ENCODE measurements around the gene CLASP2.

The CLASP2 gene

DNA sequence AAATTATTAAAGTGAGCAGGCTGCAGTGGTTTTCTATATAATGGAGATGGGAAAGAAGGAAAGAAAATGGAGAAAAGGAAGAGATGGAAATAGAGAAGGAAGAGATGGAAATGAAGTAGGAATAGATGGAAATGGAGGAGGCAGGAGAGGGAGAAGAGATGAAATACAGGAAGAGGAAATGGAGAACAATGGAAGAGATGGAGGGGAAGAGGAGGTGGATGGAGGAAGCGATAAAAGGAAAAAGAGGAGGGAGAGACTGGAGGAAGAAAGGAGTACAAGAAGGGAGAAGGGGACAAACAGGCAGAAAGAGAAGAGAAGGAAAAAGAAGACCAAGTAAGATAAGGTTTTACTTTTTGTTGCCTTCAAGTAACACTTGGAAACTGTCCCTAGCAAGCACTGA, 67.6 kb downstream of the CLASP2 start:
- Histone ChIP-seq H3K27ac (ENCODE audit: low read depth, low read length) (no peak overlapping the region), H3K4me1 (ENCODE audit: control insufficient read depth, insufficient read depth, low read length) (peaks cover 6% of the 10 kb centered on the region), H3K4me3 (ENCODE audit: low read length) (no peak overlapping the region), H3K9ac (ENCODE audit: low read length) (no peak overlapping the region), H3K36me3 (ENCODE audit: control insufficient read depth, insufficient read depth, low read length) (no peaks in the 10 kb centered on the region), H3K27me3 (ENCODE audit: control insufficient read depth, insufficient read depth, low read length) (no peaks in the 10 kb centered on the region)

DNA sequence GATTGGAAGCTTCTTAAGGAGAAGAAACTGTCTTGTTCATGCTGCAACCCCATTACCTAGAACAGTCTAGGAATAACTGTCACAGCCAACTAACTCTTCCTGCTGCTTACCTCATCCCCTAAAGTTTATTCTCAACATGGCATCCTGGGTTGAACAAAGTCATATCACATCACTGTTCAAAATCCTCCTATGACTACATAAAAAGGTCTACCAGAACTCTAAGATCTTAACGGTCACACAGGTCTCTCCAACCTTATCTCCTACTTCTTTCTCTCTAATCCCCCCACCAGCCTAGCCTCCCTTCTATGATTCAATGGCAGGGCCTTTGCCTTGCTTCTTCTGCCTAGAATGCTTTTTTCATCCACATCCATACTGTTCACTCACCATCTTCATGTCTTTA, 69.3 kb downstream of the CLASP2 start:
- H3K9ac ChIP-seq (ENCODE audit: low read length), result no peak overlapping the region
- H3K27ac ChIP-seq (ENCODE audit: low read depth, low read length), result no peak overlapping the region
- no peak overlapping the region for H3K4me3 ChIP-seq (ENCODE audit: low read length)
- no peaks in the 10 kb centered on the region for H3K27me3 ChIP-seq (ENCODE audit: control insufficient read depth, insufficient read depth, low read length)
- peaks cover 4% of the 10 kb centered on the region for H3K4me1 ChIP-seq (ENCODE audit: control insufficient read depth, insufficient read depth, low read length)
- no peaks in the 10 kb centered on the region for H3K36me3 ChIP-seq (ENCODE audit: control insufficient read depth, insufficient read depth, low read length)

DNA sequence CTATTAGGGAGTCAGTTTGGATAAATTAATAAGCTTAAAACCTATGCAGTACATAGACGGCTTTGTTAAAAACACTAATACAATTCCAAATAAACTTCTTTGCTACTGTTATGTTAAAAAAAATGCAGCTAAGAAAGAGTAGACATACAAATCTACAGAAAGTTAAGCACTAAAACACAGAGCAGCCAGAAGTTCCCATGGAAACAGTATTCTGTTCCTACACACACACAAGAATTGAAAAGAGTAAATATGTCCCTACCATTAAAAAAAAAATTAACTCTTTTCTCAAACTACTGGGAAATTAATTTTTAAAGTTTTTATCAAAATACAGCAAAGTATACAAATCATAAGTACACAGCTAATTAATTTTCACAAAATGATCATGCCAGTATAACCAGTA, 71.6 kb downstream of the CLASP2 start:
- Histone ChIP-seq H3K27ac (ENCODE audit: low read depth, low read length) (no peak overlapping the region), H3K36me3 (ENCODE audit: control insufficient read depth, insufficient read depth, low read length) (no peaks in the 10 kb centered on the region), H3K9ac (ENCODE audit: low read length) (no peak overlapping the region), H3K27me3 (ENCODE audit: control insufficient read depth, insufficient read depth, low read length) (no peaks in the 10 kb centered on the region), H3K4me3 (ENCODE audit: low read length) (no peak overlapping the region), H3K4me1 (ENCODE audit: control insufficient read depth, insufficient read depth, low read length) (peaks cover 4% of the 10 kb centered on the region)

DNA sequence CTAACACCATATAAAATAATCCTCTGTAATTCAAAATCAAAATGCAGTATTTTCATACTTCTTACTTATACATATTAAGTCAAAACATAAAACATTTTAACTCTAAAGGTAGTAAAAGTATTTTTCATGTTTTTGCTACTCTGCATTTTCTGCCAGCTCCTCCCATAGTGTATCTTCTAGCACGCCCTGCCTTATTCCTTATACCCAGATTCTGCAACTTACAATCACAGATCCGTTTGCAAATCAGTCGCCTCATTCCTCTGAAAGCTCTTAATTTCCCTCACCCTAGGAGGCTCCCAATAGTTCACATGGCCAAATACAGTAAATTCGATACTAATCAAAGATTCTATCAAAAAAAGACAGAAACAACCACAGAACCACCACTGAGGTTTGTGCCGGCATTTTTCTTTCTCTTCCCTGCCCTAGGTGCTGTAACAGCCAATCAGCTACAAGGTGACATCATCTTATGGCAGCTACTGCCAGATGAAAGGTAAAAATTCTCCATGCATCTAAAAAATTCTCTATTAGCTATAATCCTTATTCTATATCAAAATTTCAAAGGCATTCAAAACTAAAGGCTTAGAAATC, 72.9 kb downstream of the CLASP2 start:
- no peak overlapping the region for H3K9ac ChIP-seq (ENCODE audit: low read length)
- H3K4me3 ChIP-seq (ENCODE audit: low read length), result peak overlapping the region; percentile 55
- no peak overlapping the region for H3K27ac ChIP-seq (ENCODE audit: low read depth, low read length)
- no peaks in the 10 kb centered on the region for H3K27me3 ChIP-seq (ENCODE audit: control insufficient read depth, insufficient read depth, low read length)
- no peaks in the 10 kb centered on the region for H3K36me3 ChIP-seq (ENCODE audit: control insufficient read depth, insufficient read depth, low read length)
- peaks cover 4% of the 10 kb centered on the region for H3K4me1 ChIP-seq (ENCODE audit: control insufficient read depth, insufficient read depth, low read length)

DNA sequence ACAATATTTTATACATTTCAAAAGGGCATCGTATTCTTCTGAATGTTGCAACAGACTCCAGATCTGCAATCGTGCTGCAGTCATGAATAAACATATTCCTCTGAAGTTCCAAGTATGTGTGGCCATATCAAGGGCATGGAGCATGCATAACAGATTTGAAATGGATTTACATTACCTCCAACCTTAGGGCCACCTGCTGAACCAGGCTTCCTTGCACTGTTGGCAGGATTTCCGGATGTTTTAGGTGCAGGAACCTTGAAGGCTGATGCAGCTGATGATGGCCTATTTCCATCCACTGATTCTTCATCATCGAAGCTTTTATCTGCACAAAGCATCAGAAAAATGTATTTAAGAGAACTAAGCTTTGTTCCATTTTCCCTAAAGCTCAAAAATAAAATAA, 73.5 kb downstream of the CLASP2 start:
- H3K4me1 ChIP-seq (ENCODE audit: control insufficient read depth, insufficient read depth, low read length), result peaks cover 4% of the 10 kb centered on the region
- no peak overlapping the region for H3K4me3 ChIP-seq (ENCODE audit: low read length)
- H3K27ac ChIP-seq (ENCODE audit: low read depth, low read length), result no peak overlapping the region
- no peaks in the 10 kb centered on the region for H3K36me3 ChIP-seq (ENCODE audit: control insufficient read depth, insufficient read depth, low read length)
- no peaks in the 10 kb centered on the region for H3K27me3 ChIP-seq (ENCODE audit: control insufficient read depth, insufficient read depth, low read length)
- H3K9ac ChIP-seq (ENCODE audit: low read length), result no peak overlapping the region

DNA sequence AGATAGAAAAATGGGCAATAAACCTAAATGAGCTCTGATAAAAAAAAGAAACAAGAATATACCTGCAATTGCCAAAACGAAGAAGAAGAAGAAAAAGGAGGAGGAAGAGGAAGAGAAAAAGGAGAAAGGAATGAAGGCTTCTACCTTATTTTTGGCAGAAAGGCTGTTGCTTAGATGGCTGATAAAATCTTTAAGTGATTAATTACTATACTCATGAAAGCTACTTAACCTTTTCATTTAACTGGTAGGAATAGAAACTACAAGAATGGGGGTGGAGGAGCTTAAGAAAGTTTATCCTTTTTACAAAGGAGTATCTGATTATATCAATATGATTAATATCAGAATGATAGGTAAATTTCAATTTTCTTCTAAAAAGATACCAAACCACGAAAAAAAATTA, 75.2 kb downstream of the CLASP2 start:
- Histone ChIP-seq H3K27ac (ENCODE audit: low read depth, low read length) (no peak overlapping the region), H3K36me3 (ENCODE audit: control insufficient read depth, insufficient read depth, low read length) (peaks cover 3% of the 10 kb centered on the region), H3K4me3 (ENCODE audit: low read length) (no peak overlapping the region)

DNA sequence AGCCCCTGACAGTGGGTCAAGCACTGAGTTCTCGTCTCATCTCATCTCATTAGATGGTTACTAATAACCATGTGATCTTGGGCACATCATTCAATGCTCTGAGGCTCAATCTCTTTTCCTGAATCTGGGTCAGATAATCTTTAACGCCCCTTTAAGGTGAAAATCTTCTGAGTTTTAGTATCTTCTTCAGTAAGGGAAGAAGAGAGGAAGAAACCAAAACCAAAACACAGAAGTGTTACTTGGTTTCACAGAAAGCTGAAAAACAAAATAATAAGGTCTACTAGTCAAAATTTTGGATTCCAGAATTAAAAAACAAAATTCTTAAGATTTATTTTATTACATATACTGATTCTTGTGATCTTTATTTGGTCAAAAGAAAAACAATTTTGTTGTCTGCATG, 78.2 kb downstream of the CLASP2 start:
- no peak overlapping the region for H3K27ac ChIP-seq (ENCODE audit: low read depth, low read length)
- H3K9ac ChIP-seq (ENCODE audit: low read length), result no peak overlapping the region

More for the DNA sequence above, 75.2 kb downstream of the CLASP2 start:
- Histone ChIP-seq H3K27me3 (ENCODE audit: control insufficient read depth, insufficient read depth, low read length) (no peaks in the 10 kb centered on the region), H3K9ac (ENCODE audit: low read length) (no peak overlapping the region), H3K4me1 (ENCODE audit: control insufficient read depth, insufficient read depth, low read length) (peaks cover 4% of the 10 kb centered on the region)

DNA sequence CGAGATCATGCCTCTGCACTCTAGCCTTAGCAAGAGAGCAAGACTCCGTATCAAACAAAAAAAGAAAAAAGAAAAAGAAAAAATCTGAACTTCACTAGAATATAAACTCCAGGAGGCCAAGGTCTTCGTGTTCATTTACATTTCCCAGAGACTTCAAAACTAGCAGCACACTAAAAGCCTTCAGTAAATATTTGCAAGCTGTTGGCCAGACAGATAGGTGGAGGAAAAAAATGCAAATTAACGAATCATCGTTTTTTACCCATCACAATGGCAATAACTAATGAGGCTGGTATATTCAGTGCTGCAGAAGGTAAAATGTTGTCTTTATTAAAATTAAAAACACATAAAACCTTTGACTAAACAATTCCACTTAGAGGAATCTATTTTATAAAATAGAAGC, 80.6 kb downstream of the CLASP2 start:
- H3K4me3 ChIP-seq (ENCODE audit: low read length), result no peak overlapping the region
- no peaks in the 10 kb centered on the region for H3K27me3 ChIP-seq (ENCODE audit: control insufficient read depth, insufficient read depth, low read length)
- H3K9ac ChIP-seq (ENCODE audit: low read length), result no peak overlapping the region
- H3K27ac ChIP-seq (ENCODE audit: low read depth, low read length), result no peak overlapping the region
- H3K36me3 ChIP-seq (ENCODE audit: control insufficient read depth, insufficient read depth, low read length), result peaks cover 4% of the 10 kb centered on the region
- H3K4me1 ChIP-seq (ENCODE audit: control insufficient read depth, insufficient read depth, low read length), result no peaks in the 10 kb centered on the region

More for the DNA sequence above, 78.2 kb downstream of the CLASP2 start:
- no peaks in the 10 kb centered on the region for H3K27me3 ChIP-seq (ENCODE audit: control insufficient read depth, insufficient read depth, low read length)
- no peaks in the 10 kb centered on the region for H3K4me1 ChIP-seq (ENCODE audit: control insufficient read depth, insufficient read depth, low read length)
- no peak overlapping the region for H3K4me3 ChIP-seq (ENCODE audit: low read length)
- H3K36me3 ChIP-seq (ENCODE audit: control insufficient read depth, insufficient read depth, low read length), result peaks cover 3% of the 10 kb centered on the region

DNA sequence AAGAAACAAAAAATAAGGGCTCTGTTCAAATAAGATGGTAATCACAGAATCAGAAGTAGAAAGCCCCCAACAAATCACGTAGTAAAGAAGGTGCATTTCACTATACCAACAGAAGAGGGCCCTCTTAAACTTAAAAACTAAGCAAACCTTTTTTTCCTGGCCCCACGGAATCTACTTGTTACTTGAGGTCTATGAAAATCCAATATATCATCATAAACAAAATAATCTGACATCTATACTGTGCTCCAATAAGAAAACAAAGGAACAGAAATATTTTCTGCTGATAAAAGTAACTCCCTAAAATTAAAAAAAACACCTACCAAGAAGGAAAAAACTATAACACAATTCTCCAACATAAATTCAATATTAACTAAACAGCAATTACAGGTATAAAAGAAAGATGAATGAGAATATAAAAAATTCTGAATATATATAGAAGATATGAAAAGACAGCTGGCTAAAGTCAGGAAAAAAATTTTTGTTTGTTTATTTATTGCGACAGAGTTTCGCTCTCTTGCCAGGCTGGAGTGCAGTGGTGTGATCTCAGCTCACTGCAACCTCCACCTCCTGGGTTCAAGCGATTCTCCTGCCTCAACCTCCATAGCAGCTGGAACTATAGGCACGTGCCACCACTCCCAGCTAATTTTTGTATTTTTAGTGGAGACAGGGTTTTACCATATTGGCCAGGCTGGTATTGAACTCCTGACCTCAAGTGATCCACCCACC, 81.8 kb downstream of the CLASP2 start:
- no peaks in the 10 kb centered on the region for H3K27me3 ChIP-seq (ENCODE audit: control insufficient read depth, insufficient read depth, low read length)
- H3K4me3 ChIP-seq (ENCODE audit: low read length), result no peak overlapping the region
- H3K27ac ChIP-seq (ENCODE audit: low read depth, low read length), result no peak overlapping the region
- no peak overlapping the region for H3K9ac ChIP-seq (ENCODE audit: low read length)
- no peaks in the 10 kb centered on the region for H3K4me1 ChIP-seq (ENCODE audit: control insufficient read depth, insufficient read depth, low read length)
- peaks cover 4% of the 10 kb centered on the region for H3K36me3 ChIP-seq (ENCODE audit: control insufficient read depth, insufficient read depth, low read length)

DNA sequence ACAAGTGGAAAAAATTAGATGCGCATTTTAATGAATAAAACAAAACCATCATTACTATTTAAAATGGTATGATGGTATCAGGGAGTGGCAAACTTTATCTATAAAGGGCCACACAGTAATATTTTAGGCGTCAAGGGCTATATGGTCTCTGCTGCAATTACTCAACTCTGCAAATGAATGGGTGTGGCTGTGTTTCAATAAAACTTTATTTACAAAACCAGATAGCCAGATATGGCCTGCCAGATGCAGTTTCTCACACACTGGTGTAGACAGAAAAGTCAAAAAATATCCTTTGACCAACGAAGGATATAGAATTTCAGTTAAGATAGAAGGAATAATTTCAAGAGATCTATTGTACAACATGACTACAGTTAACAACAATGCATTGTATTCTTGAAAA, 83.8 kb downstream of the CLASP2 start:
- Histone ChIP-seq H3K4me3 (ENCODE audit: low read length) (no peak overlapping the region), H3K27me3 (ENCODE audit: control insufficient read depth, insufficient read depth, low read length) (no peaks in the 10 kb centered on the region), H3K27ac (ENCODE audit: low read depth, low read length) (no peak overlapping the region), H3K4me1 (ENCODE audit: control insufficient read depth, insufficient read depth, low read length) (no peaks in the 10 kb centered on the region), H3K9ac (ENCODE audit: low read length) (no peak overlapping the region), H3K36me3 (ENCODE audit: control insufficient read depth, insufficient read depth, low read length) (peaks cover 4% of the 10 kb centered on the region)

DNA sequence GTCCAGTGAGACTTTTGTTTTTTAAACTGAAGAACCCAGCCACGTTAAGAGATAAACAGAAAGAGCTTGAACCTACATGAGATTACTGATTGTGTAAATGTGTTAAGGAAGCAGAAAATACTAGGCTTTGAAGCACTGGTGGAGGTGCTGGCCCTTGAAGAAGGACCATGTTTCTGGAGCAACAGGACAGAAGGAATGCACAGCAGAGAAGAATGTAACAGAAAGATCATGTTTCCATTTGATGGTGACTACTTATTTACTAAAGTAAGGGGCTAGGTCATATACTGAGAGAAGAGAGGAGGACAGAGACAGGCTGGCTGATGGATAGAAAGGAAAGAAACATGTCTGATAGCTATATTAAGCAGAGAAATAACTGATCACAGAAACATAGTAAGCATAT, 88.8 kb downstream of the CLASP2 start:
- Histone ChIP-seq H3K4me1 (ENCODE audit: control insufficient read depth, insufficient read depth, low read length) (no peaks in the 10 kb centered on the region), H3K4me3 (ENCODE audit: low read length) (no peak overlapping the region), H3K27ac (ENCODE audit: low read depth, low read length) (no peak overlapping the region), H3K36me3 (ENCODE audit: control insufficient read depth, insufficient read depth, low read length) (no peaks in the 10 kb centered on the region), H3K9ac (ENCODE audit: low read length) (no peak overlapping the region), H3K27me3 (ENCODE audit: control insufficient read depth, insufficient read depth, low read length) (no peaks in the 10 kb centered on the region)

DNA sequence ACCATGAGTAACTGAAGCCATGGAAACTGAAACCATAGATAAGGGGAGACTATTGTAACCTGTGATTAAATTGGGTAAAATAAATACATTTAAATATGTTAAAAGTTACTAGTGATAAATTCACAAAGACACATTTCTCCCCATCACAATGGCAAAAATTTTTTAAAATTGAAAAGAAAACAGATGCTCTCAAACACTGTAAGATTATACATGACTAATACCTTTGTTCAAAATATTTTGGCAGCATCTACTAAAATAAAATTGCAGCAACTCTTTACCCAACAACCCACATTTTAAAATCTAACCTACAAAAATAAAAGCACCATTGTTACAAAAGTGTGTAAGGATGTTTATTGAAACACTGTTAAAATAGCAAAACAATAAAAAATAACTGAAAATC, 93.3 kb downstream of the CLASP2 start:
- Histone ChIP-seq H3K36me3 (ENCODE audit: control insufficient read depth, insufficient read depth, low read length) (peaks cover 5% of the 10 kb centered on the region), H3K4me3 (ENCODE audit: low read length) (no peak overlapping the region), H3K27ac (ENCODE audit: low read depth, low read length) (no peak overlapping the region), H3K27me3 (ENCODE audit: control insufficient read depth, insufficient read depth, low read length) (no peaks in the 10 kb centered on the region), H3K9ac (ENCODE audit: low read length) (no peak overlapping the region), H3K4me1 (ENCODE audit: control insufficient read depth, insufficient read depth, low read length) (no peaks in the 10 kb centered on the region)

DNA sequence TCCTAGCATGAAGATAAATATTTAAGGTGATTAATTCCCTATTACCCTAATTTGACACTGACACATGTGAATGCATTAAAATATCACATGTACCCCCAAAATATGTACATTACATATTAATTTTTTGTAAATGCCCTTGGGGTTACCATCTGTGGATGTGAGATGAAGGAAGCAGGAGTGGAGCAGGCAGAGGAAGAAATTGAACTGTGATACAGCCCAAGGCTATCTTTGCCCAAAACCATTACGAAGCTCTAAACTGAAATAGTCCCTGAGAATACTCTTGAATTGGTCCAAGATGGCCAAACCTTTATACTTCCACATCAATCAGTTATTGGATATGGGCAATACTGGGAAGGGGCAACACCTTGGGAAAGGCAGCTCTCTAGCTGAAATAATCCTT, 105.0 kb downstream of the CLASP2 start:
- H3K36me3 ChIP-seq (ENCODE audit: control insufficient read depth, insufficient read depth, low read length), result no peaks in the 10 kb centered on the region
- H3K27ac ChIP-seq (ENCODE audit: low read depth, low read length), result no peak overlapping the region
- H3K9ac ChIP-seq (ENCODE audit: low read length), result no peak overlapping the region
- no peaks in the 10 kb centered on the region for H3K27me3 ChIP-seq (ENCODE audit: control insufficient read depth, insufficient read depth, low read length)
- no peaks in the 10 kb centered on the region for H3K4me1 ChIP-seq (ENCODE audit: control insufficient read depth, insufficient read depth, low read length)
- H3K4me3 ChIP-seq (ENCODE audit: low read length), result no peak overlapping the region

Data from rectal smooth muscle tissue (tissue), 1 donor.